AG09309 (cell line): ENCODE results near the gene HAX1.
"Not testable (repeated sequence)": the region's sequence is repeated elsewhere in the genome, so short reads cannot be mapped to it uniquely, and the experiment has no call there.

Experiments used
- DNase-seq: peaks from one replicate; pipeline ENCODE4 v3.0.0-alpha.2; 2010; ENCODE audit warnings: low read depth
- H3K4me3 ChIP-seq: 2 replicates; pipeline ENCODE4 v1.5.1; 2011; ENCODE audit warnings: mild to moderate bottlenecking, low read depth, low read length, moderate library complexity; ENCODE audit not compliant: control insufficient read depth
- TF ChIP-seq, protein P1 (sequence below): IDR thresholded peaks from 2 replicates; pipeline ENCODE4 v1.5.1; 2011; ENCODE audit warnings: mild to moderate bottlenecking, low read depth, low read length, inconsistent platforms; ENCODE audit not compliant: insufficient read depth, control insufficient read depth; ENCODE audit errors: missing control alignments

Gene HAX1

DNA sequence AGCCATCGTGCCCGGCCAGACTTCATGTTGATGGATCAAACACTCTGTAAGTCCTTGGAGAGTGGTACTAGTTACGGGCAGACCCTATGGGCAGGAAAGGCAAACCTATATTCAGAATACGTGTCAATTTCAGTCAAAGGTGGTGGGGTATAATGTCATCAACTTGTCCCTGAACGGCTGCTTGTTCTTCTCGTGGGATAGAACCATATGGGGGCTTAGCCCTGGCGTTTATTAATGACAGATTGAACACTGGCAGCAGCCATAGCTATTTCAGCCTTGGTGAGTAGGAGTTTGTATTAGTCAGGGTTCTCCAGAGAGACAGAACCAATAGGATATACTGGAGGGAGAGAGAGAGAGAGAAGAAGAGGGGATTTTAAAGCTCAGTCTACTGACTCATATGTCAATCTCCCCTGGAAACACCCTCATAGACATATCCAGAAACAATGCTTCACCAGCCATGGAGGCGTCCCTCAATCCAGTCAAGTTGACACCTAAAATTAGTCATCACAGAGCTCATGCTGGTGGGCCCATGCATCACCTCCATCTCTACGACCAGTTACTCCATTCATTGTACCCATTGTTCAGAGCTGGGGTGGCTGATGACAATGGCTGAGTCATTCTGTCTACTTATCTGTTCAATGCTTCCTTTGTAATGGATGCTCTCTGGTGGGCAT, 32.4 kb downstream of the HAX1 start:
- TF ChIP-seq, protein P1, sequence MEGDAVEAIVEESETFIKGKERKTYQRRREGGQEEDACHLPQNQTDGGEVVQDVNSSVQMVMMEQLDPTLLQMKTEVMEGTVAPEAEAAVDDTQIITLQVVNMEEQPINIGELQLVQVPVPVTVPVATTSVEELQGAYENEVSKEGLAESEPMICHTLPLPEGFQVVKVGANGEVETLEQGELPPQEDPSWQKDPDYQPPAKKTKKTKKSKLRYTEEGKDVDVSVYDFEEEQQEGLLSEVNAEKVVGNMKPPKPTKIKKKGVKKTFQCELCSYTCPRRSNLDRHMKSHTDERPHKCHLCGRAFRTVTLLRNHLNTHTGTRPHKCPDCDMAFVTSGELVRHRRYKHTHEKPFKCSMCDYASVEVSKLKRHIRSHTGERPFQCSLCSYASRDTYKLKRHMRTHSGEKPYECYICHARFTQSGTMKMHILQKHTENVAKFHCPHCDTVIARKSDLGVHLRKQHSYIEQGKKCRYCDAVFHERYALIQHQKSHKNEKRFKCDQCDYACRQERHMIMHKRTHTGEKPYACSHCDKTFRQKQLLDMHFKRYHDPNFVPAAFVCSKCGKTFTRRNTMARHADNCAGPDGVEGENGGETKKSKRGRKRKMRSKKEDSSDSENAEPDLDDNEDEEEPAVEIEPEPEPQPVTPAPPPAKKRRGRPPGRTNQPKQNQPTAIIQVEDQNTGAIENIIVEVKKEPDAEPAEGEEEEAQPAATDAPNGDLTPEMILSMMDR, result no peak
- DNase-seq, result no peak
- H3K4me3 ChIP-seq, result no peak overlapping the region

DNA sequence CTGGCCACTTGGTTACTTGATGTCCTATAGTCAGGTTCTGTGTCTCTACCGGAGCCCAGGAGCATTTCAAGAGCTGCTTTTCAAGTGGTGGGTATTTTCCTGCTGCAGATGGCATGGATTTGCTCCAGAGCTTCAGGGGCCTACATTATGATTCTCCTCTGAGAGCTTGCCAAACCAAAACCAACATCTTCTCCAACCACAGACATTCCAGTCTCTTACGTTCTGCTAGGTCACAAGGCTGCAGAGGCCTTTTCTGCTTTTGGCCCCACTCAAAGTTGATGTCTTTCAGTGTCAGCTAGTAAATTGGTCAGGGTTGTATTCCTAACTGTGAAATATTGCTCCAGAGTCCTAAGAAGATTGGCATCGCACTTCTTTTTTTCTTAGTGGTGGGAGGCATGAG, 33.7 kb downstream of the HAX1 start:
- H3K4me3 ChIP-seq, result no peak overlapping the region
- TF ChIP-seq, protein P1, result no peak
- no peak for DNase-seq

DNA sequence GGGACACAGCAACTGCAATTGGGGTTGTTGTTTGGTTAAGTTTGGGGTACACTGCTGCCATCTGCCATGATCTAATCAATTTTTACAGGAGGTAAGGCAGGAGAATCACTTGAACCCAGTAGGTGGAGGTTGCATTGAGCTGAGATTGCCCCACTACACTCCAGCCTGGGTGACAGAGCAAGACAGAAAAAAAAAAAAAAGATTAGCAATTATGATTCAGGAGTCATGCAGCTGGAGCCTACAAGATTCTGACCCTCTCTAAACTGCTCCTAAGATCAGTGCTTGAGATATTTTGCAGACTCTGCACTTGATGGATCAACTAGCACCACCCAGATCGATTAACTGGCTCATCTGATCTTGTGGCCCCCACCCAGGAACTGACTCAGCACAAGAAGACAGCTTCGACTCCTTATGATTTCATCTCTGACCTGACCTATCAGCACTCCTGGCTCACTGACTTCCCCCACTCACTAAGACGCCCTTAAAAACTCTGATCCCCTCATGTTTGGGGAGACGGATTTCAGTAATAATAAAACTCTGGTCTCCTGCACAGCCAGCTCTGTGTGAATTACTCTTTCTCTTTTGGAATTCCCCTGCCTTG, 35.3 kb downstream of the HAX1 start:
- not testable (repeated sequence) for H3K4me3 ChIP-seq, DNase-seq

DNA sequence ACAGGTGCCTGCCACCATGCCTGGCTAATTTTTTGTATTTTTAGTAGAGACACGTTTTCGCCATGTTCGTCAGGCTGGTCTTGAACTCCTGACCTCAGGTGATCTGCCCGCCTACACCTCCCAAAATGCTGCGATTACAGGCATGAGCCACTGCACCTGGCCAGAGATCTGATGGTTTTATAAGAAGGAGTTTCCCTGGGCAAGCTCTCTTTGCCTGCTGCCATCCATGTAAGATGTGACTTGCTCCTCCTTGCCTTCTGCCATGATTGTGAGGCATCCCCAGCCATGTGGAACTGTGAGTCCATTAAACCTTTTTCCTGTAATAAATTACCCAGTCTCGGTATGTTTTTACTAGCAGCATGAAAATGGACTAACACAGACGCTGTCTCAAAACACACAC, 36.7 kb downstream of the HAX1 start:
- DNase-seq, H3K4me3 ChIP-seq: not testable (repeated sequence)

DNA sequence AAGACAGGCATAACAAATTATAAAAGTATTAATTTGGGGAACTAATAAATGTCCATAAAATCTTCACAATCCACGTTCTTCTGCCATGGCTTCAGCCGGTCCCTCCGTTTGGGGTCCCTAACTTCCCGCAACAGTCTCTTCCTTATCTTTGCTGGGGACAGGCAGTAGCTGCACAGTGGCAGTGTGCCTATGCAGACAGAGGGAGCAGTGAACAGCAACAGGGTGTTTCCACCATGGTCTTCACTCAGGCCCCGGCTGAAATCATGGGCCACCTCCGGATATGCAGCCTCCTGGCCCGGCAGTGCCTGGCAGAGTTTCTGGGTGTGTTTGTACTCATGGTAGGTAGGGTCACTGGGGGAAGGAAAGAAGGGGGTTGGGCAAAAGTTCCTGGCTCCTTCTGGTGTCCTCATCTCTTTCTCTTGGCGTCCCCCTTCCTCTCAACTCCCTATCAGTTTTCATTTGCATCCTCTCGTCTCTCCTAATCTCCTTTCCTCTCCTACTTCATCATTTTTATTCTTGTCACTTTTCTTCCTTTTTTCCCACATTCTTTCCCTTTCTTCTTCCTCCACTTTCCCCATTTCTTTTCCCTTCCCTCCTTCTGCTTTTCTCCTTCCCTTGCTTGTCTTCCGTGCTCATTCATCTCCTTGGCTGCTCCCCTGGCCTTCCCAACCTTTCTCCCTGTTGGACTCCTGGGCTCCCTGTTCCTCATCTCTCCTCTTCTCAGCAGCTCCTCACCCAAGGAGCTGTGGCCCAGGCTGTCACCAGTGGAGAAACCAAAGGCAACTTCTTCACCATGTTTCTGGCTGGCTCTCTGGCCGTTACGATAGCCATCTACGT, 40.0 kb downstream of the HAX1 start:
- not testable (repeated sequence) for H3K4me3 ChIP-seq, DNase-seq

DNA sequence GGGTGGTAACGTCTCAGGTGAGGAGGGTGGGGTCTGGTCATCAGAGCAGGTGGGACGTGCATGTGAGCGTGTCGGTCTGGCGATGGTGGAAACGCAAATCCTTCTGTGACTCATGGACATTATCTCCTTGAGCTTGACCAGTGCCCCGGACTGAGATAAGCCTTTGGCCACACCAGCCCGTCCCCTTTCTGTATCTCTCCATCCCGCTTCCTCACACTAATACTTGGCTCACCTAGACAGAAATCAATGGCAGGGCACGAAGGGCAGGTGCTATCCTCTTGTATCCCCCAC, 40.6 kb downstream of the HAX1 start:
- H3K4me3 ChIP-seq, result no peak overlapping the region
- no peak for DNase-seq
- TF ChIP-seq, protein P1, result no peak

DNA sequence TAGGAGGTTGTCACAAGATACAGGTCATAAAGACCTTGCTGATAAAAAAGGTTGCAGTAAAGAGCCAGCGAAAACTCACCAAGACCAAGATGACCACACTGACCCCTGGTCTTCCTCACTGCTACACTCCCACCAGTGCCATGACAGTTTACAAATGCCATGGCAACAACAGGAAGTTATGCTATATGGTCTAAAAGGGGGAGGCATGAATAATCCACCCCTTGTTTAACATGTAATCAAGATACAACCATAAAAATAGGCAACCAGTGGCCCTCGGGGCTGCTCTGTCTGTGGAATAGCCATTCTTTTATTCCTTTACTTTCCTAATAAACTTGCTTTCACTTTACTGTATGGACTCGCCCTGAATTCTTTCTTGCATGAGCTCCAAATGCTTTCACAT, 41.8 kb downstream of the HAX1 start:
- DNase-seq, H3K4me3 ChIP-seq: not testable (repeated sequence)

DNA sequence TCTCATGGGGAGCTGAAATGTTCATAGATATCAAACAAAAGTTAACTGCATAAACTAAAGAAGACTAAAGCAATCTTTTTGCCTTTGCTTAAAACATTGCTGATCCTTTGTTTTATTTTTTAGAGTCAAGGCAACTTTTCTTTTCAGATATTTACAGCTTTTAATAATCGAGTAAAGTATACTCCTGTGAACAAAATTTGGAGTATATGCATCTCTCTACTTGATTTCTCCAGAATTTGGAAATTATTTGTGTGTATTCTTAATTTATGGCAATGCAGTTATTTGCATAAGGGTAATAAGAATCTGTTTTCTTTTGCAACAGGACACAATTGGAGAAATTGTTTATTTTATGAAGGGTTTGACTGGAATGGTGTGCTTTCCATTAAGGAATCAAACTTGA, 44.3 kb downstream of the HAX1 start:
- no peak for DNase-seq
- no peak overlapping the region for H3K4me3 ChIP-seq
- TF ChIP-seq, protein P1, result no peak

DNA sequence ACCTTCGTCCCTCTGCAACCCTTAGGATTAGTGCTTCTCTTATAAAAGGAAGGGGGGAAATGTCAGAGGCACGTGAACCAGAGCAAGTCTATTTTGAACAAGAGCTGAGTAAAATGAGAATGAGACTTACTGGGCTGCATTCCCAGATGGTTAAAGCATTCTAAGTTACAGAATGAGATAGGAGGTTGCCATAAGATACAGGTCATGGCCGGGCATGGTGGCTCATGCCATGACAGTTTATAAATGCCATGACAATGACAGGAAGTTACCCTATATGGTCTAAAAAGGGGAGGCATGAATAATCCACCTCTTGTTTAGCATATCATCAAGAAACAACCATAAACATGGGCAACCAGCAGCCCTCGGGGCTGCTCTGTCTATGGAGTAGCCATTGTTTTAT, 46.0 kb downstream of the HAX1 start:
- DNase-seq, result no peak
- TF ChIP-seq, protein P1, result no peak
- no peak overlapping the region for H3K4me3 ChIP-seq
